ENCODE data around the gene DSCAML1.

GRCh38 chr11:117839380-117839881 is 42.4 kb upstream of the DSCAML1 start:
- no peak for TF ChIP-seq POLR2A (IDR thresholded peaks at IDR 0.05)
- TF ChIP-seq CTCF (IDR thresholded peaks at IDR 0.05), result no peak
- TF ChIP-seq POLR2AphosphoS5 (IDR thresholded peaks at IDR 0.05), result no peak
- no peak for TF ChIP-seq EP300 (IDR thresholded peaks at IDR 0.05; ENCODE audit: low read depth)
